HG03135 (cell line): ENCODE measurements around the gene ATP5PB.

ENCODE experiments used
- ATAC-seq: cut with Tn5 transposase; IDR thresholded peaks from one replicate; pipeline ENCODE4 v1.9.1; 2021; ENCODE audit warnings: mild to moderate bottlenecking, moderate library complexity; ENCODE audit not compliant: unreplicated experiment

The ATP5PB gene

DNA sequence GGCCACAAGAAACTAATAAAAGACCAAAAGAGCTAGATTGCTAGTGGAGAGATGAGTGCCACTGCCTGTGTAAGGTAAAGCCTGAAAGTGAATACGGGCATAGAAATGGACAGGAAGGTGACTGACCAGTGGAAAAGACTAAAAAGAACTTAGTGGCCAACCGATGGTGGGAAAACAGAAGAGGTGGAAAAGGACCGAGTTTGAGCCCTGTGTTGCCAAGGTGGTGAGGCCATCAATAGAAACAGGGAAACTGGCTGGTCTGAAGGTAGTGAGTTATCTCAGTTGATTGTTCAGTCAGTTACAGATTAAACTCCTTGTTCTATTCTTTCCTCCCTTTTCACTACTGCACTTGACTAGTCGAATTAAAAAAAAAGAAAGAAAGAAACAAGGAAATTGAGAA is 2.7 kb upstream of the ATP5PB start:
- ATAC-seq, result no peak

DNA sequence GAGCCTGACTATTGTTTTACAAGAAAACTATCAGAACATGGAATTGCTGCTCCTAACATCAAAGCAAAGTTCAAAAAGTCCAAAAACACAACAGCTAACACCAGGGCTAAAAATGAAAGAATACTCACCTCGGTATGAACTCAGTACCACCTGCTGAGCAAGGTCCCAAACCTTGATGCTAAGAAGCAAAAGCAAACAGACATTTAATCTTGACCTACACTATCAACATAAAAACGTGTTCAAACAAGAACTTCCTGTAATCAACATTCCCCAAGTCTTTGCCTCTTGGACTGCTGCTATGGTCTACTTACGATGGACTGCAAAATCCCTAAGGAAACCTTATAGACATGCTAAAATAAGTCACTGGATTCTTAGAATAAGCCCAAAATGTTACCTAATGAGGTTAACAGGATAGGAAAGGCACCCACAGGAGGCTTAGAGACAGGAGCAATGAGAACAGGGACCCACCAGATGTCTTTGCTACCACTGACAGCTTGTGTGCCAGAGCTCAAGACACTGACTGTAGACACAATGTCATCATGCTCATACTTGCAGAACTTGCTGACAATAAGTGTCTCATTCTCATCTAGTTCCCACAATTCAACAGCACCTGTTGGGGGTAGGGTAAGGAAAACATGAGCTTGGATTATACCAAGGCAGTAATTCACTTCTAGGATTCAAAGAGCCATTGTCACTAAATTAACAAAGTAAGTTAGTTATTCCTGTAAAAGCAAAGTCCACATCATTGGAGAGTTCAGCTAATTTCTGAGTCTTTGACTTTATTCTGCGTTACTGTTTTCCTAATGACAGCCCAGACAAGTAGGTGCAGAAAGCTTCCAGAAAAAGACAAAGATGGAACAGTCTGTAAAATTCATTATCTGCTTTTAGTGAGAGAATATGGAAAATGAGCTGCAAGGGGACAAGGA is 2.0 kb upstream of the ATP5PB start:
- no peak for ATAC-seq

DNA sequence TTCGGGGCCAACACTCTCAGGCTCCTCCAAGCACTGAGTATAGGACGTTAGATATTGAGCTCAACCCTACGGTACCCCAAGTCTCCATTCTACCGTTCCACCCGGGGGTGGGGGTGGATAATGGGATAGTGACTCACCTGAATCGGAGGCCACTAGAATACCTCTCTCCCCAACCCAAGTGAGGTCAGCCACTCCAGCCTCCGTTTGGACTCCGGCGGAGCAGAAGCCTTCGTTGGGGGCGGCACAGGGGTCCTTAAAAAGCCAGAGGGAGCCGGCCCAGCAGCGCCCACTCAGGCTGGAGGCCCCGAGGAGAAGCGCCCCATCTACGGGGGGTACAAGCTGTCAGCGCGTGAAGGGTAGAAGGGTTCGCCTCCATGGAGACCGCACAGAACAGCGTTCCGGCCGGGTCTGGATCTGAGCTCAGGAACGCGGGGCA is 764 bp upstream of the ATP5PB start:
- peak; percentile 30 for ATAC-seq

DNA sequence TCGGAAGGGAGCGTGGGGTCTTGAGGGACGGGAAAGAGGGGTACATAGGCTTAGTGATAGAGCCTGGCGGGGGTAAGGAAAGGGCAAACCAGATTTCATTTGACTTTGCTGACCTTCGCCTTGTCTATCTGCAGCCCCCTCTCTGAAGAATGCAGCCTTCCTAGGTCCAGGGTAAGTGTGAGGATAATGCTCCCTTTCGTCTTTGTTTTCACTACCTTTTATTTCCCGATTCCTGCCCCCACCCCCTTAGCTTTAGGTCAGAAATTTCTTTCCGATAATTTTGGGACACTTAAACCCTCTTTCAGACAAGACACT is 396 bp downstream of the ATP5PB start:
- ATAC-seq, result no peak

DNA sequence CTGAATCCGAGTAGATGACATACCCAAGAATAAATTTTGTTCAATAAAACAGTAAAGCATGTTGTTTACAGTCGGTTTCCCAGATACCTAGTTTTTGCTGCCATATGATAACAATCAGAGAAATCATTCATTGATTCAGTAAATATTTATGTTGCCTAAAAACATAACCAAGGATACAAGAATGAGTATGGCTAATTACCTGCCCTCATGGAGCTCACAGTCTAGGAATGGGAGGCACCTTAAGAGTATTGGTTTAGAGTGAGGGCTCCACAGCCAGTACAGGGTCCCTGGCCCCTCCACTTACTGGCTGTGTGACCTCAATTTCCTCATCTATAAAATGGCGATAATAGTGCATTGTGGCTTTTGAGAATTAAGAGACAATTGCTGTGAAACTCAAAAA is 921 bp downstream of the ATP5PB start:
- ATAC-seq, result no peak

DNA sequence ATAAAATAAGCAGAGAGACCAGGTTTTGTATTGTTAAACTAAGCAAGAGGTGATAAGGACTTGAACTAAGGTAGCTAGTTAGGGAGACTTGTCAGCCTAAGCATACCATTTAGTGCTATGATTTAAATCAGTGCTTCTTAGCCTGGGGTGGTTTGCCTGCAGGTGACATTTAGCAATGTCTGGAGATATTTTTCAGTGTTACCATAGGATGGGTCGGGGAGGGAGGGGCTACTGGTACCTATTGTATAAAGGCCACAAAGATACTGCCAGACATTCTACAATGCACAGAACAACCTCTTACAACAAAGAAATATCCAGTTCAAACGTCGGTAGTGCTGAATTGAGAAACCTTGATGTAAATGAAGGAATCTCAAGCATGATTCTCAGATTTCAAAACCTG is 3.3 kb downstream of the ATP5PB start:
- no peak for ATAC-seq

DNA sequence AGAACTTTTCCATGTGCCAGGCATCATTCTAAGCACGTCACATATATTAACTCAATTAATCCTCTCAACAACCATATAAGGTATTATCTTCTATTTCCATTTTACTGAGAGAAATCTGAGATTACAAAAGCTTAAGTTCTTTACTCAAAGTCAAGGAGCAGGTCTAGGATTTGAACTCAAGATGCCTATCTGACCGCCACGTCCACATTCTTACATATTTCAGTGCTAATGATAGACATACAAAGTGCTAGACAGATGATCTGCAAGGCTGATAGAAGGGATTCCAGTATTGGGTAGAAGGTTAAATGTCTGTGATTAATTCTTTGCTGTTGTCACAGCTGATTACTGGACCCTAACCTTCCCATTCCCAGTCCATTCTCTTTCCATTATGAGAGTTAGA is 4.4 kb downstream of the ATP5PB start:
- no peak for ATAC-seq

DNA sequence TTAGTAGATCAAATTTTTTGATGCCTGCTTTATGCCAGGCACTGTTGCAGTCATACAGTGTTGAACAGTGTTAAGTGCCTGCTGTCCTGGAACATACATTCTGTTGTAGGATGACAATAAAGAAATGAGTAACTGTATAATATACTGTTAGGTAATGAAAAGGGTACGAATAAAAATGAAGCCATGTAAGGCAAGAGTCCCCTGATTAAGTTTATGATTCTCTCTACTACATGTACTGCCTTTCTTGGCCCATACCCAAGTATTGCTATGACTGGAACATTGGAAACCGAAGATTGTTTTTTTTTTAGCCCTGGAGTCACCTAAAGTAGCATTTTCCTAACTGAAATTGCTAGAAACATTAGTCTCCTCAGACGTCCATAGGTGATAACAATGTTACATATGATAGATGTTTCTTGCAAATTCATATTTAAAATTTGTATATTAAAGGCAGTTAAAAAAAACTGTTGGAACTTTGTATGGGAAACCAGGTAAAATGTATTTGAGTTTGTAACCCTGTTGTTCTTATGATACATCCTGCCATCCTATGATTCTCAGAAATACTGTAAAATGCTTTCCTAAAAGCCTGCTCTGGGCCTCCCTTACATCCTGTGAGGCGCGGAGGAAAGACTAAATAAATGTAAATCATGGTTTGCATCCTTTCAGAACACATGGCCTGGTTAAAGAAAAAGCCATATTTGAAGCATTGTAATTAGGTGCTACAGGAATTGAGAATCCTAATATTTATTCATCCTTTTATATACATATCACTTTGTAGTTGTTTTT is 5.8 kb downstream of the ATP5PB start:
- no peak for ATAC-seq

DNA sequence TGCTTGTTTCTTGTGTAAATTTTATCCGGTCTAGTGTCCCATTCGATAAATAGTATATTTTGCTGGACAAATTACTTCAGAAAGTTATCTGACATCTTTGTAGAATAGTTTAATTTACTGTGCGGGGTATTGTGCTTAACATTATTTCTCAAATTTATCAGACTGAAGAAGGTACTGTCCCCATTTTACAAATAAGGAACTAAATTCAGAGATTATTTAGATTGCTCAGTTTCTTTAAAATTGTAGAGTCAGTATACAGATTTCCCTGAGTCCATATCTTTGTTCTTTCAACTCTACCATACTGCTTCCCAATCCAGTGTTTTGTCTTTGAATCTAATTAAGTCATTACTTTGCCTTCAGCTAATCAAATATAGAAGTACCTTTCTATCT is 6.4 kb downstream of the ATP5PB start:
- no peak for ATAC-seq

DNA sequence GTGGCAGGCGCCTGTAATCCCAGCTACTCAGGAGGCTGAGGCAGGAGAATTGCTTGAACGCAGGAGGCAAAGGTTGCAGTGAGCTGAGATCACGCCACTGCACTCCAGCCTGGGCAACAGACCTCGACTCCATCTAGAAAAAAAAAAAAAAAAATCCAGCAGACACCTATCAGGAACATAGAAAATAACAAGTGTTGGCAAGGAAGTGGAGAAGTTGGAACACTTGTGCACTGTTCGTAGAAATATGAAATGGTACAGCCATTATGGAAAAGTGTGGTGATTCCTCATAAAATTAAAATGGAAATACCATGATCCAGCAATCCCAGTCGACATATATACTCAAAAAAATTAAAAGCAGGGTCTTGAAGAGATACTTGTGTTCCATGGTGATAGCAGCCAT is 12.5 kb downstream of the ATP5PB start:
- no peak for ATAC-seq

DNA sequence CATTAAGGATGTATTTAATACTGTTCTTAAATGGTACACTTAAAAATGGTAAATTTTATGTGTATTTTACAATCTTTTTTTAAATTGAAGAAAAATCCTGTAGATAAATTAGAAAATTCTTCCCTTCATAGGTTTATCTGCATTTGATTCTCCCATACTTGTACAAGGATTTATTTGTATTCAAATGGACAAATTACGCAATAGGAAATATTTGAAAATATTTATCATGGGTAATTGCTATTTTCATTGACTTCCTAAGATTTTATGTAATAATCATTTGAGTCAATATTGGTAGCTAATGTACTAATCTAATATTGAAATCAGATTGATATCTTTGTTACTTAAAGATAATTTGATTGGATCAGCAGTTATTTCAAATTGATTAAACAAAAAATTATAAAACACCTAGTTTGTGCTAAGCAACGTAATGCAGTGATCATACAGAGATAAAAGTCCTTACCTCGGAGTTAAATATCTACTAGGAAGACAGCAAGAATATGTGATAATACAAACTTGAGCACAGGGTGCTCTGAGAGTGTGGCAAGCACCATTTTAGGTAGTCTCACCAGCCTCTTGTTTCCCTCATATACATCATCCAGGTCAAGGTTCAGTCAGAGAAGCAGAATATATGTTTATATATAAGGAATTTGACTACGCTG is 13.2 kb downstream of the ATP5PB start:
- ATAC-seq, result no peak

DNA sequence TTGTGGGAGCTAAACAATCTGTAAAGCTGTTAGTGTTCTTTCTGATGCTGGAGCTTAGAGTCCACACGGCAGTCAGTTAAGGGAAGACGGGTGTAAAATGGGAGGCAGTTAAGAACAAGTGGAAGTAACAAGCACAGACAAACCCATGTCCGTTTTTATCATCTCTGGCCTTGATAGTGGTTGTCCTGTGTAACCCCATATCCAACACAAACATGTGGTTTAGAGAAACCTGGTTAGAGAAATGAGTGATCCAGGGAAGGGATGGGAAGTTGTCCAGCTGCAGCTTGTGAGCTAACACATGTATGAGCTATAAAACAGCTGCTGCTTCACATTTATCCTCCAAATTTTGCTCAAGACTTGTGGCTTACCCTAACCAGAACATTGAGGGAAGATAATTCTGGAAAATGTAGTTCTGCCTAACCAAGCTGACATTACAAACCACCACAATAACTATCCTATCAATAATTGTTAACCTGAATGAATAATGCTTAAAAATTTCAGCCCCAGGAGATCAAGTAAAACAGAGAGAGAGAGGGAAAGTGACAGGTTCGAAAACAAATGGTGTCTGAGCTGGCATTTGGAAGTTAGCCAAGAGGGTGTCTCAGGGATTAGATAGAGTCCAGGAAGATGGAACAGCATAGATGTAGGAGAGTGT is 13.9 kb downstream of the ATP5PB start:
- ATAC-seq, result no peak

DNA sequence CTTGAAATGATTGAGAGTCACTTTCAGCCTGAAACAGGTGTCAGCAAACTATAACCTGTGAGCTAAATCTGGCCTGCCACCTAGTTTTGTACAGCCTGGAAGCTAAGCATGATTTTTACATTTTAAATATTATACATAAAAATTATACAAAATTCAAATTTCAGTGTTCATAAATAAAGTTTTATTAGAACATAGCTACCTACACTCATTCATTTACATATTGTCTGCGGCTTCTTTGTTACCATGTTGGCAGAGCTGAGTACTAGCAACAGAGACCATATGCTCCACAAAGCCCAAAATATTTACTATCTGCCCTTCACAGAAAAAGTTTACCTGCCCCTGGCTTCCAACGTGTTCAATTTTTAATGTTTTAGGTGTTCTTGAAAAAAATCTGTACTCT is 16.5 kb downstream of the ATP5PB start:
- ATAC-seq, result no peak

DNA sequence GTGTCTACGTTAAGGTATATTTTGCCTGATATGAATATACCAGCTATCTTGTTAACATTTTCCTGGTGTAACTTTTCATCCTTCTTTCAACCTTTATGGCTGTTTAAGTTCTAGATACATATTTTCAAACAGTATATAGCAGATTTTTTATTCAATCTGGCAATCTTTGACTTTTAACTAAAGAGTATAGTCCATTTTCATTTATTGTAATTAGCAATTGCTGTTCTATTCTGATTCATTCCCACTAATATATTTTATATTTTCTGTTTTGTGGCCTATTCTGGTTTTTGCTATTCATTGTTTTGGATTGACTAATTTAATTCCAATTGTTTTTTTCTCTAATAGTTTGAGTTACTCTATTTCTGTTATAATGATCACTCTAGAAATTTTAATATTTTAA is 17.2 kb downstream of the ATP5PB start:
- ATAC-seq, result no peak

DNA sequence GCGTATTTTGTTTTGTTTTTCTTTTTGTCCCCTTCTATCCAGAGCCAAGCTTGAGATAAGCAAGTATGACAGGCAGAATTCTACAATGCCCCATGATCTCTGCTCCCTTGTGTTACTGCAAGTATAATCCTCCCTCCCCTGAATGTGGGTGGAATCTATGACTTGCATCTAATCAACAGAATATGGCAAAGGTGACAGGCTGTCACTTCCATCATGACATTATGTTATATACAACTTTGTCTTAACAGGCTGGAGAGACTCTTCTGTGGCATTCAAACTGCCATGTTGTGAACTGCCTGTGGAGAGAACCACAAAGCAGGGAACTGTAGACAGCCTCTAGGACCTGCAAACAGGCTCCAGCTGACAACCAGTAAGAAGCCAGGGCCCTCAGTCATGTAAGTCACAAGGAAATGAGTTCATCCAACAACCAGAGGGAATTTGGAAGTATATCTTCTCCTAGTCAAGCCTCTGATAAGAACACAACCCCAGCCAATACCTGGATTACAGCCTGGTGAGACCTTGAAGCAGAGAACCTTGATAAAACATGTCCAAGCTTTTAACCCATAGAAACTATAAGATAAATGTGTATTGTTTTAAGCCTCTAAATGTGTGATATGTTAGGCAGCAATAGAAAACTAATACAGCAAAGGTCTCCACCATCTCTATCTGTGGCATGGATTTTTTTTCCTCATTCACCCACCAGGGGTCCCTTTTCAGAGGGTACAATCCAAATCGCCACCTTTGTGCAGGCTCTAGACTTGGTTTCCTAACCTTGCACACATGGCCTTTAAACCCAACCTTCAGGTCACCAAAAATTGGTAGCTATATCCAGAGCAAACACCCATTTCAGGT is 18.8 kb downstream of the ATP5PB start:
- ATAC-seq, result no peak

DNA sequence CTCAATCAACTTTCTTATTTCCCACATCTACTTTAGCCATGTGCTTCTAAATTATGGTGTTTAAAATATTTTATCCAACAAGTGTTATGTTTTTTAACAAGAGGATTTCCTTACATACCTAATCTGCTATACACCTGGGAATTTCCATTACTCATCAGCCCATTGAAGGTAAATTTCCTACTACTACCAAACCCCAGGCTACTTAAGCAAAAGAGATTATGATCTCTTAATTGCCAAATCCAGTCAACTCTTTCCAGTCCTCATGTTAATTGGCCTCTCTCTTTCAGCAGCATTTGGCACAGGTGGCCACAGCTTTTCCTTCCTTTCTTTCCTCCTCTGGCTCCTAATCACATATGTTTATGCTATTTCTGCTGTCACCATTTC is 19.4 kb downstream of the ATP5PB start:
- ATAC-seq, result no peak

DNA sequence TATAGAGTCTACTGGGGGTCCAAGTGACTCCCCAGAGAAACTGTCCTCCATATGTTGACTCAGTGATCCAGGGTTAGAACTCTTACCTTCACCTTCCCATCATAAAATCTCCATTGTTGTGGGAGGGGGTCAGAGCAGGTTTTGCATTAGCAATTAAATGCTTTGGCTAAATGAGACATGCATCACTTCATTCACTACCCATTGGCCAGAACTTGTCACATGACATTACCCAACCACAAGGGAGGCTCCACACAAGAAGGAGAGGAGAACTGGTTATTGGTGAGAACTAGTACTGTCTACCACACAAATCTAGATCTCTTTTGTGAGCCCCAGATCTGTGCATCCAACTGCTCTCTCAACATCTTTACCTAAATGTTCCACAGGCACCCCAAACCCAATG is 20.3 kb downstream of the ATP5PB start:
- no peak for ATAC-seq

DNA sequence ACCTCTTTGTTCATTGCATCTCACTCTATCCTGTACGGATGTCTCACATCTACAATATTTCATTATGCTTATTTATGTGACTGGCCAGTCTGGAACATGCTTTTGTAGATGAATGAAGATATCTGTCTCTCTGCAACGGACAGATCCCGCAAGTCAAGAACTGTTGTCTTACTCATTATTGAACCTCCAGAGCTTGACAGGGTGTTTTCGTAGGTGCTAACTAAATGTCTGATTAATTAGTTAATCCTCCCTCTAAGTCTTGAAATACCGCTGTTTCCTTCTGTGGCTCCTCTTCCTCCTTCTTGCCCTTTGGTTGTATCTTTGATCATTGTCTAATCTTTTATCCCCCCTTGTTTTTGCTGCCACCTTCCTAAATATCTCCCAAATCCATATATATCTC is 21.3 kb downstream of the ATP5PB start:
- no peak for ATAC-seq

DNA sequence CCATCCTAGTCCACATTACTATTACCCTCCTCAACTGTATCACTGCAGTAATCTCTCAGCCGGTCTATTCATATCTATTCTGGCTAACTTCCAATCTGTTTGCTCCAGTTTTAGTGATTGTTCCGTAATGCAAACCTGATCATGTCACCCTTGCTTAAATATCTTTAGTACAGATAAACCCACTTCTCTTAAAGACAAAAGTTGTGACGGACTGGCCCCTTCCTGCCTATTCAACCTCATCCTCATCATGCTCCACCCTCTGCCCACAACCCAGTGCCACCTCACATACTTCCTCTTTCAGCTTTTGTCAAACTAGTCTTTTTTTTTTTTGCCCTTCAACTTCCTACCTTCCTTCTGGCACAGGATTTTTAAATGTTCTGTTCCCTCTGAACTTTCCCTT is 21.7 kb downstream of the ATP5PB start:
- no peak for ATAC-seq

DNA sequence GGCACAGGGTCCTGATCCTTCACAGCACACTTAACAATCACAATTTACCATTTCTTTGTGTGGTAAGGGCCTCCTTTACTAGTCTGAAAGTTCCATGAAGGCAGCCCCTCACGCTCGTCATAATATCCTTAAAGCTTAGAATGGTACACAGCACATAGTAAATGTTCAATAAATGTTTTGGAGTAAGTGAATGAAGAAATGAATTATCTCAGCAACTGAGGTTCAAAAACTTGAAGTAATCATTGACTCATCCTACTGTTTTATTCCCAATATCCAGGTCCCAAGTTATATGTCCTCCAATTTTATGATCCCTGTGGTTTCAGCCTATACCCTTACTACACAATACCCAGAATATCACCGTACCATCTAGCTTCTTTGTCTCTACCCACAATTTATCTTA is 22.3 kb downstream of the ATP5PB start:
- ATAC-seq, result no peak
